WTC11 (cell line): ENCODE results near the gene GRN. TPM values are rescaled to one million over a fixed set of nuclear protein-coding genes. Genes with fewer than 3 reads are reported as not detected.

Experiments
- ATAC-seq: fragments of 200-7000 bp; cut with Tn5 transposase; 2 replicates; pipeline ENCODE4 v1.10.0; 2021; ENCODE audit warnings: mild to moderate bottlenecking, moderate library complexity
- CTCF ChIA-PET: fragments of 300-600 bp; sonication (Branson Sonifier 250); formaldehyde crosslinking; loops from one replicate; lab custom pipeline; 2021; ENCODE audit warnings: antibody characterized with exemption; lab: Charles Lee
- POLR2A ChIA-PET: fragments of 350-600 bp; sonication (Branson Sonifier 250); formaldehyde crosslinking; loops from one replicate; lab custom pipeline; 2021; ENCODE audit warnings: antibody characterized with exemption; lab: Charles Lee
- DNase-seq: peaks from one replicate; pipeline ENCODE4 v3.0.0; 2021; ENCODE audit warnings: low spot score
- H3K27ac Mint-ChIP-seq: 2 replicates; pipeline ENCODE4 v1.8.0; 2021; ENCODE audit warnings: mixed read lengths
- H3K27me3 Mint-ChIP-seq: 2 replicates; pipeline ENCODE4 v1.8.0; 2021; ENCODE audit warnings: low read depth, mild to moderate bottlenecking, moderate library complexity, mixed read lengths
- H3K36me3 Mint-ChIP-seq: 2 replicates; pipeline ENCODE4 v1.8.0; 2021; ENCODE audit warnings: mixed read lengths
- H3K4me1 Mint-ChIP-seq: 2 replicates; pipeline ENCODE4 v1.8.0; 2022; ENCODE audit warnings: mixed read lengths
- H3K4me3 Mint-ChIP-seq: 2 replicates; pipeline ENCODE4 v1.8.0; 2021; ENCODE audit warnings: mild to moderate bottlenecking, moderate library complexity, mixed read lengths
- H3K9me3 Mint-ChIP-seq: 2 replicates; pipeline ENCODE4 v1.8.0; 2021; ENCODE audit warnings: mixed read lengths
- FOXP1 ChIP-seq: sonication (generic); formaldehyde crosslinking; IDR thresholded peaks from 2 replicates; pipeline ENCODE4 v1.8.0; 2022; ENCODE audit warnings: missing genetic modification reagents, mild to moderate bottlenecking, moderate library complexity, borderline replicate concordance
- GABPB1 ChIP-seq: sonication (generic); formaldehyde crosslinking; IDR thresholded peaks from 2 replicates; pipeline ENCODE4 v1.8.1; 2023; ENCODE audit warnings: mild to moderate bottlenecking, missing genetic modification reagents
- JAZF1 ChIP-seq: fragments of 250-450 bp; sonication (Bioruptor Pico); IDR thresholded peaks from 2 replicates; pipeline ENCODE4 v1.9.0; 2021; ENCODE audit warnings: moderate library complexity, mild to moderate bottlenecking, inconsistent platforms
- SMAD4 ChIP-seq: sonication (generic); formaldehyde crosslinking; IDR thresholded peaks from 2 replicates; pipeline ENCODE4 v1.8.0; 2022; ENCODE audit warnings: mild to moderate bottlenecking, missing genetic modification reagents
- SOX15 ChIP-seq: fragments of 250-450 bp; sonication (Bioruptor Pico); IDR thresholded peaks from 2 replicates; pipeline ENCODE4 v1.9.0; 2021; ENCODE audit warnings: mild to moderate bottlenecking
- total RNA-seq: library from RNA; stranded (reverse); gene quantifications from 3 replicates; pipeline ENCODE4 v1.2.3, GENCODE V29; 2021
- TF ChIP-seq, protein P1 (sequence below): fragments of 250-450 bp; sonication (Bioruptor Pico); IDR thresholded peaks from 2 replicates; pipeline ENCODE4 v1.9.0; 2021; ENCODE audit warnings: moderate library complexity, mild to moderate bottlenecking, inconsistent platforms, borderline replicate concordance
- TF ChIP-seq, protein P2 (sequence below): sonication (generic); formaldehyde crosslinking; IDR thresholded peaks from 2 replicates; pipeline ENCODE4 v1.8.0; 2023; ENCODE audit warnings: mild to moderate bottlenecking, missing genetic modification reagents
- TF ChIP-seq, protein P3 (sequence below): sonication (generic); formaldehyde crosslinking; IDR thresholded peaks from 2 replicates; pipeline ENCODE4 v1.8.1; 2023; ENCODE audit warnings: mild to moderate bottlenecking, moderate library complexity, missing genetic modification reagents
- TF ChIP-seq, protein P4 (sequence below): fragments of 250-450 bp; sonication (Bioruptor Pico); IDR thresholded peaks from 2 replicates; pipeline ENCODE4 v1.8.0; 2021; ENCODE audit warnings: mild to moderate bottlenecking
- TF ChIP-seq, protein P5 (sequence below): sonication (generic); formaldehyde crosslinking; IDR thresholded peaks from 2 replicates; pipeline ENCODE4 v1.8.0; 2022; ENCODE audit warnings: mild to moderate bottlenecking, missing genetic modification reagents

GRN gene
- total RNA-seq, 1 experiment from 2014 or later = 177 TPM

DNA sequence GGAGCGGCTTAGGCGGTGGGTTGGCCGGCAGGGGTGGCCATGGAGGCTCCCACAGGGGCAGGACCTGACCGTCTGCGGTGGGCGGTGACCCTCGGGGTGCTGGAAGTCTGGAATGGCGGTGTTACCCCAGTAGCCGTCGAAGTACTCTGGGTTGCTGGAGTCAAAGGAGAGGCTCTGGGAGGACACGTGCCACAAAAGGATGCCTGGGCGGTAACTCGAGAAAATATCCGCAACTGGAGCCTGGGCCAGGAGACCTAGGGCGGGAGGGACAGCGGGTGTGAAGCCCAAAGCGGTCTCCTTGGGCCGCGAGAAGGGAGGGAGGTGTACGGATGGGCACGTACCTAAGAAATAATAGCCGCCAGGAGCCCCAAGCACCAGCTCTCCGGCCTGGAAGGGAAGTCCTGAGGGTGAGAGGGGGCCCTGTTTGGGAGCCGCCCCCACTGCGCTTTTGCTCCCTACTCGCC, 39.8 kb downstream of the GRN start (continued):
- TF ChIP-seq, protein P1, sequence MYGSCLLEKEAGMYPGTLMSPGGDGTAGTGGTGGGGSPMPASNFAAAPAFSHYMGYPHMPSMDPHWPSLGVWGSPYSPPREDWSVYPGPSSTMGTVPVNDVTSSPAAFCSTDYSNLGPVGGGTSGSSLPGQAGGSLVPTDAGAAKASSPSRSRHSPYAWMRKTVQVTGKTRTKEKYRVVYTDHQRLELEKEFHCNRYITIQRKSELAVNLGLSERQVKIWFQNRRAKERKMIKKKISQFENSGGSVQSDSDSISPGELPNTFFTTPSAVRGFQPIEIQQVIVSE (CRISPR knock-in tag) = no peak
- TF ChIP-seq SMAD4 (CRISPR knock-in tag) (0 out of 2 replicates have a peak, but pooled peaks have one; percentile 50), SOX15 (CRISPR knock-in tag) (no peak)

DNA sequence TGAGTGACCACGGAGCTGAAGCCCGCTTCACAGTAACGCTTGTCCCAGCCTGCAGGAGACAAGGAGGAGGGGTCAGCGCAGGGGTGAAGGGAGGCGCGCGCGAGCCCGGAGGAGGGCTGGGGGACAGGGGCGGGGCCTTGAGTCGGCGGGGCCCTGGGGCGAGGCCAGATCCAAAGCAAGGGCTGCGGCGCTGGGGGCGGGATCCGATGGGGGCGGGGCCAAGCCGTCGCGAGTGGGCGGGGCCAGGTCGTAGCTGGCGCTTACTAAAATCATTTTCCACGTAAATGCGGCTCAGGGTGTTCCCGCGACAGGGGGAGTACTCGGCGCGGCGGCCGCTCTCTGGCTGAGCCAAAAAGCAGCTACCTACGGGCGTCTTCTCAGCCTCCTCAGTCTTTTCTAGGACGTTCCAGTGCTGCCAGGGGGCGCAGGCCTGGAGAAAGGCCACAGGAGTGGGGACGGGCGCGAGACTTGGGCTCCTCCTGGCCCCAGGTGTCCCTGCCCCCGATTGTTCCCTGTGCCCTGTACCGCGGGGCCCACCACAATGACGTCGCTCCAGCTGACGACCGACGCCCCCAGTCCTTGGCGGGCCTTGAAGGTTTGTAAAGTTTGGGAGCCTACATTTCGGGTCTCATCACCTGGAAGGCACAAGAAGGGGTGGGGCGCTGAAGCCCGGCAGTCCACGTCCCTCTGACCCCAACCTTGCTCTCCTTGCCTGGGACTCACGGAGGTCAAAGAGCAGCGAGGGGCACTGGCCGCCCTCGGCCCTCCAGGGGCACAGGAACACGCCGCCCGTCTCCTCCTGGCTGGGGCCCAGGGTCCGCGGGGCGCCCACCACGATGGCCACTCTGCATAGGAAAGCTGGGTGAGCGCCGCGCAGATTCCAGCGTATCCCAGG, 40.4 kb downstream of the GRN start:
- H3K36me3 Mint-ChIP-seq = no peaks in the 10 kb centered on the region
- ATAC-seq = peak; percentile 90
- H3K9me3 Mint-ChIP-seq = no peaks in the 10 kb centered on the region
- no peak overlapping the region for H3K27ac Mint-ChIP-seq
- POLR2A ChIA-PET = interaction anchor here (1.2 to 1.6 kb wide), 2 partner anchors 10 to 138 kb away, joined by 4 to 5 read pairs; no protein-coding TSS in a partner anchor
- peaks cover 19% of the 10 kb centered on the region for H3K4me1 Mint-ChIP-seq
- H3K27me3 Mint-ChIP-seq = peaks cover 59% of the 10 kb centered on the region
- TF ChIP-seq, protein P2, sequence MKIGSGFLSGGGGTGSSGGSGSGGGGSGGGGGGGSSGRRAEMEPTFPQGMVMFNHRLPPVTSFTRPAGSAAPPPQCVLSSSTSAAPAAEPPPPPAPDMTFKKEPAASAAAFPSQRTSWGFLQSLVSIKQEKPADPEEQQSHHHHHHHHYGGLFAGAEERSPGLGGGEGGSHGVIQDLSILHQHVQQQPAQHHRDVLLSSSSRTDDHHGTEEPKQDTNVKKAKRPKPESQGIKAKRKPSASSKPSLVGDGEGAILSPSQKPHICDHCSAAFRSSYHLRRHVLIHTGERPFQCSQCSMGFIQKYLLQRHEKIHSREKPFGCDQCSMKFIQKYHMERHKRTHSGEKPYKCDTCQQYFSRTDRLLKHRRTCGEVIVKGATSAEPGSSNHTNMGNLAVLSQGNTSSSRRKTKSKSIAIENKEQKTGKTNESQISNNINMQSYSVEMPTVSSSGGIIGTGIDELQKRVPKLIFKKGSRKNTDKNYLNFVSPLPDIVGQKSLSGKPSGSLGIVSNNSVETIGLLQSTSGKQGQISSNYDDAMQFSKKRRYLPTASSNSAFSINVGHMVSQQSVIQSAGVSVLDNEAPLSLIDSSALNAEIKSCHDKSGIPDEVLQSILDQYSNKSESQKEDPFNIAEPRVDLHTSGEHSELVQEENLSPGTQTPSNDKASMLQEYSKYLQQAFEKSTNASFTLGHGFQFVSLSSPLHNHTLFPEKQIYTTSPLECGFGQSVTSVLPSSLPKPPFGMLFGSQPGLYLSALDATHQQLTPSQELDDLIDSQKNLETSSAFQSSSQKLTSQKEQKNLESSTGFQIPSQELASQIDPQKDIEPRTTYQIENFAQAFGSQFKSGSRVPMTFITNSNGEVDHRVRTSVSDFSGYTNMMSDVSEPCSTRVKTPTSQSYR (CRISPR knock-in tag) = no peak
- TF ChIP-seq FOXP1 (0 out of 2 replicates have a peak, but pooled peaks have one; percentile 8), JAZF1 (CRISPR knock-in tag) (no peak), GABPB1 (CRISPR knock-in tag) (0 out of 2 replicates have a peak, but pooled peaks have one; percentile 2)
- TF ChIP-seq, protein P3, sequence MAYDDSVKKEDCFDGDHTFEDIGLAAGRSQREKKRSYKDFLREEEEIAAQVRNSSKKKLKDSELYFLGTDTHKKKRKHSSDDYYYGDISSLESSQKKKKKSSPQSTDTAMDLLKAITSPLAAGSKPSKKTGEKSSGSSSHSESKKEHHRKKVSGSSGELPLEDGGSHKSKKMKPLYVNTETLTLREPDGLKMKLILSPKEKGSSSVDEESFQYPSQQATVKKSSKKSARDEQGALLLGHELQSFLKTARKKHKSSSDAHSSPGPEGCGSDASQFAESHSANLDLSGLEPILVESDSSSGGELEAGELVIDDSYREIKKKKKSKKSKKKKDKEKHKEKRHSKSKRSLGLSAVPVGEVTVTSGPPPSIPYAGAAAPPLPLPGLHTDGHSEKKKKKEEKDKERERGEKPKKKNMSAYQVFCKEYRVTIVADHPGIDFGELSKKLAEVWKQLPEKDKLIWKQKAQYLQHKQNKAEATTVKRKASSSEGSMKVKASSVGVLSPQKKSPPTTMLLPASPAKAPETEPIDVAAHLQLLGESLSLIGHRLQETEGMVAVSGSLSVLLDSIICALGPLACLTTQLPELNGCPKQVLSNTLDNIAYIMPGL (CRISPR knock-in tag) = peak; percentile 24; the same call in 1 of the 2 replicates
- CTCF ChIA-PET = interaction anchor here (0.7 to 3.1 kb wide), 19 partner anchors 9 to 377 kb away, joined by 3 to 67 read pairs (median 4); partner anchors contain the start of gene FAM171A2
- DNase-seq = peak; percentile 96
- H3K4me3 Mint-ChIP-seq = peak overlapping the region; percentile 80

DNA sequence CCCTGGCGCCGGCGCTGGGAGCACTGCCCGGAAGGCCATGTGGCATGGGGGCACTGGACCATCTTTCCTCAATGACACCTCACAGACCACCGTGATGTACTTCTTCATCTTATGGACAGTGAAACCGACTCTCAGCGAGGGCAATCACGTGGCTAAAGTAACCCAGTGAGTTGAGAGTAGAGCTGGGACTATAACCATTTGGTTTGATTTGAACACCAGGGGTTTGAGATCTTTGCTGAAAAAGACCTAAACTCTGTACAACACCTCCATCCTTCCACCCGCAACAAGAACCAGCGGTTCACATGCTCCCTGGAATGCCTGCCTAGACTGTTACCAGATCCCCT, 41.1 kb downstream of the GRN start:
- H3K9me3 Mint-ChIP-seq = no peaks in the 10 kb centered on the region
- POLR2A ChIA-PET = interaction anchor here (1.6 kb wide), 1 partner anchor 137 kb away, joined by 5 read pairs; no protein-coding TSS in a partner anchor
- TF ChIP-seq, protein P4, sequence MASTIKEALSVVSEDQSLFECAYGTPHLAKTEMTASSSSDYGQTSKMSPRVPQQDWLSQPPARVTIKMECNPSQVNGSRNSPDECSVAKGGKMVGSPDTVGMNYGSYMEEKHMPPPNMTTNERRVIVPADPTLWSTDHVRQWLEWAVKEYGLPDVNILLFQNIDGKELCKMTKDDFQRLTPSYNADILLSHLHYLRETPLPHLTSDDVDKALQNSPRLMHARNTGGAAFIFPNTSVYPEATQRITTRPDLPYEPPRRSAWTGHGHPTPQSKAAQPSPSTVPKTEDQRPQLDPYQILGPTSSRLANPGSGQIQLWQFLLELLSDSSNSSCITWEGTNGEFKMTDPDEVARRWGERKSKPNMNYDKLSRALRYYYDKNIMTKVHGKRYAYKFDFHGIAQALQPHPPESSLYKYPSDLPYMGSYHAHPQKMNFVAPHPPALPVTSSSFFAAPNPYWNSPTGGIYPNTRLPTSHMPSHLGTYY (CRISPR knock-in tag) = no peak
- TF ChIP-seq, protein P5, sequence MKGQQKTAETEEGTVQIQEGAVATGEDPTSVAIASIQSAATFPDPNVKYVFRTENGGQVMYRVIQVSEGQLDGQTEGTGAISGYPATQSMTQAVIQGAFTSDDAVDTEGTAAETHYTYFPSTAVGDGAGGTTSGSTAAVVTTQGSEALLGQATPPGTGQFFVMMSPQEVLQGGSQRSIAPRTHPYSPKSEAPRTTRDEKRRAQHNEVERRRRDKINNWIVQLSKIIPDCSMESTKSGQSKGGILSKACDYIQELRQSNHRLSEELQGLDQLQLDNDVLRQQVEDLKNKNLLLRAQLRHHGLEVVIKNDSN = peak; percentile 33; the same call in 1 of the 2 replicates
- CTCF ChIA-PET = interaction anchor here (0.8 to 3.1 kb wide), 13 partner anchors 8 to 242 kb away, joined by 3 to 67 read pairs (median 6); partner anchors contain the start of gene FAM171A2
- H3K4me1 Mint-ChIP-seq = peaks cover 17% of the 10 kb centered on the region
- DNase-seq = no peak
- peak overlapping the region; percentile 80 for H3K4me3 Mint-ChIP-seq
- peaks cover 59% of the 10 kb centered on the region for H3K27me3 Mint-ChIP-seq
- ATAC-seq = no peak
- no peak overlapping the region for H3K27ac Mint-ChIP-seq
- H3K36me3 Mint-ChIP-seq = no peaks in the 10 kb centered on the region
